ENCODE data around the gene FANCE.

FANCE gene

DNA sequence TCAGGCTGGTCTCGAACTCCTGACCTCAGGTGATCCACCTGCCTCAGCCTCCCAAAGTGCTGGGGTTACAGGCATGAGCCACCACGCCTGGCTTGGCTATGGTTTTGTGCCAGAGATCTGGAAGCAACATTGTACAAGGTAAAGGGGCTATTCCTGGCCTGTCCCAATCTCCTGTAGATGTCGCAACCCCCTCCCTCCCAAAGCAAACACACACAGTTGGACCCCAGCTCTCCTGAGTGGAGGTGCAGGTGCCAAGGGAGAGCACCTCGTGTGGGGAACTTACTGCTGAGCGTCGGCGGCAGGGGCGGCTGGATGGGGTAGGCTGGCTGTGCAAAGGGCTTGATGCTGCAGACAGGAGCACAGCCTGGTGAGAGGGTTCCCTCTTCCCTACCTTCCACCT lies 24.9 kb downstream of the FANCE start:
- no peak for DNase-seq (ENCODE audit: low read depth)
- TF ChIP-seq CTCF (conservative IDR thresholded peaks at IDR 0.05; ENCODE audit: low read depth, low read length), result no peak
- no peak overlapping the region for H3K4me3 ChIP-seq (ENCODE audit: low read depth, low read length)

- DNase-seq (ENCODE audit: low read depth), result no peak
- TF ChIP-seq CTCF (conservative IDR thresholded peaks at IDR 0.05; ENCODE audit: low read depth, low read length), result no peak
- no peak overlapping the region for H3K4me3 ChIP-seq (ENCODE audit: low read depth, low read length)
Measured at GRCh38 chr6:35477551-35478179, 25.5 kb downstream of the FANCE start.

GRCh38 chr6:35478259-35478658 lies 26.1 kb downstream of the FANCE start:
- TF ChIP-seq CTCF (conservative IDR thresholded peaks at IDR 0.05; ENCODE audit: low read depth, low read length), result no peak
- no peak overlapping the region for H3K4me3 ChIP-seq (ENCODE audit: low read depth, low read length)
- no peak for DNase-seq (ENCODE audit: low read depth)

GRCh38 chr6:35480176-35480575 lies 28.0 kb downstream of the FANCE start:
- no peak for DNase-seq (ENCODE audit: low read depth)

GRCh38 chr6:35481226-35481625 lies 29.1 kb downstream of the FANCE start:
- H3K4me3 ChIP-seq (ENCODE audit: low read depth, low read length), result no peak overlapping the region
- TF ChIP-seq CTCF (conservative IDR thresholded peaks at IDR 0.05; ENCODE audit: low read depth, low read length), result no peak
- no peak for DNase-seq (ENCODE audit: low read depth)

More at GRCh38 chr6:35480176-35480575, 28.0 kb downstream of the FANCE start:
- TF ChIP-seq CTCF (conservative IDR thresholded peaks at IDR 0.05; ENCODE audit: low read depth, low read length), result no peak
- no peak overlapping the region for H3K4me3 ChIP-seq (ENCODE audit: low read depth, low read length)

DNA sequence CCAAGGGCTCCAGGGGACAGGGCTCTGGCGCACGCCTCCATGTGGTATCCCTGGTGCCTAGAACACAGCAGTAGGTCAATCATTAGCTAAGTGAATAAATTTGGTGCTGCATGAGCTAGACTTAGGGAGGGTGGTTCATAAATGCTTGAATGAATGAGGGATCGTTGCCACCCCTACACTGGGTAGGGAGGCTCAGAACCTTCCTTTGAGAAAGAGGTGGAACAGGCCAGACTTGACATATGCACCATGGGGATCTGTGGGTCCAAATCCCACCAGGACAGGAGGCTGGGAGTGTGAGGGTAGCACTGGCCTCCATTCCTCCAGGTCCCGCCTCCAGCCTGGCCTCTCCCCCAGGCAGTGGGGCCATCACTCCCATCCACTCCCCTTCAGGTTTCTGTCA lies 30.9 kb downstream of the FANCE start:
- TF ChIP-seq CTCF (conservative IDR thresholded peaks at IDR 0.05; ENCODE audit: low read depth, low read length), result no peak
- no peak overlapping the region for H3K4me3 ChIP-seq (ENCODE audit: low read depth, low read length)
- no peak for DNase-seq (ENCODE audit: low read depth)

DNA sequence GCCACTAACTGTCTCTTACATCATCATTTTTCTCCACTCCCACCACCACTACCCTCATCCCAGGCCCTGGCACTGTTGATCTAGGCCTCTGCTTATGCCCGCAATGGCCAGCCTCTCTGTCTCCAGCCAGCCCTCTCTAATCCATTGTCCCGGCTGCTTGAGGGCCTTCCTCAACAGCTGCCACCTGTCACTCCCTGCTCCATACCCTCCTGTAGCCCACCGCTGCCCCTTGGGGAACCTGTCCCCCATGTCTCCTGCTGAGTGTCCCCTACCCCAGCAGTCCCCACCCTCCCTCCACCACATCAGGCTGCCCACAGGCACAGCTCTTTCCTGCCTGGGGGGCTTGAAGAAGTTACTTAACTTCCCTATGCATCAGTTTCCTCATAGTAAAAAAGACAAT lies 31.4 kb downstream of the FANCE start:
- TF ChIP-seq CTCF (conservative IDR thresholded peaks at IDR 0.05; ENCODE audit: low read depth, low read length), result no peak

More for the DNA sequence above, 31.4 kb downstream of the FANCE start:
- H3K4me3 ChIP-seq (ENCODE audit: low read depth, low read length), result no peak overlapping the region
- DNase-seq (ENCODE audit: low read depth), result no peak
